A673 (cell line): ENCODE results near the gene CAPN10.

Experiments
- EZH2 ChIP-seq: fragments of 200-600 bp; sonication (generic); IDR thresholded peaks from 2 replicates; pipeline ENCODE4 v1.6.1; 2017; ENCODE audit warnings: borderline replicate concordance, low read depth, mild to moderate bottlenecking, mixed read lengths, antibody characterized with exemption, low read length; ENCODE audit not compliant: poor library complexity, severe bottlenecking
- TF ChIP-seq, protein P1 (sequence below): fragments of 300-800, 200-600 bp; sonication (generic); conservative IDR thresholded peaks from 2 replicates; pipeline ENCODE4 v1.5.1; 2017; ENCODE audit warnings: low read depth, mild to moderate bottlenecking, antibody characterized with exemption, low read length, moderate library complexity, mixed read lengths

DNA sequence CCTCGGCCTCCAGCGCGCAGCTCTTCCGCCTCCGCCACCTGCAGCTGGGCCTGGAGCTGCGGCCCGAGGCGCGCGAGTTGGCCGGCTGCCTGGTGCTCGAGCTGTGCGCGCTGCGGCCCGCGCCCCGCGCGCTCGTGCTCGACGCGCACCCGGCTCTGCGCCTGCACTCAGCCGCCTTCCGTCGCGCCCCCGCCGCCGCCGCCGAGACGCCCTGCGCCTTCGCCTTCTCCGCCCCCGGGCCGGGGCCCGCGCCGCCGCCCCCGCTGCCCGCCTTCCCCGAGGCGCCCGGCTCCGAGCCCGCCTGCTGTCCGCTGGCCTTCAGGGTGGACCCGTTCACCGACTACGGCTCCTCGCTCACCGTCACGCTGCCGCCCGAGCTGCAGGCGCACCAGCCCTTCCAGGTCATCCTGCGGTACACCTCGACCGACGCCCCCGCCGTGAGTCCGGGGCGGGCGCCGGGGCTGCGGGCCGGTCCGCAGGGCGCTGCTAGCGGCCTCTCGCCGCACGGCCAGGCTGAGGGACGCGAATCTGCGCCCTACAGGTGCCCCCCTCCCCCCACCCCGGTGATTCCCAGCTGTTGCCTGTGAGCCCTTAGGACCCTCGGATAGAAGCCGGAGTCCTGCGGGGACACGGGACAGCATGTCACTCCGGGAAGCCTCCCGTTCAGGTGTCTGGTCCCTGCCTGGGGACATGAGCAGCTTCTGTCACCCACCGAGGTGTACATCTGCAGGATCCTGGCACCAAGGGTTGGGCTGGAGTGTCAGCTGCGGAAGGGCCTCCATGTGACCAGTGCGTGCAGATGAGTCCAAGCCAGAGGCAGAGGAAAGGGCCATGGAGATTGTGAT is 17.6 kb upstream of the CAPN10 start:
- TF ChIP-seq, protein P1, sequence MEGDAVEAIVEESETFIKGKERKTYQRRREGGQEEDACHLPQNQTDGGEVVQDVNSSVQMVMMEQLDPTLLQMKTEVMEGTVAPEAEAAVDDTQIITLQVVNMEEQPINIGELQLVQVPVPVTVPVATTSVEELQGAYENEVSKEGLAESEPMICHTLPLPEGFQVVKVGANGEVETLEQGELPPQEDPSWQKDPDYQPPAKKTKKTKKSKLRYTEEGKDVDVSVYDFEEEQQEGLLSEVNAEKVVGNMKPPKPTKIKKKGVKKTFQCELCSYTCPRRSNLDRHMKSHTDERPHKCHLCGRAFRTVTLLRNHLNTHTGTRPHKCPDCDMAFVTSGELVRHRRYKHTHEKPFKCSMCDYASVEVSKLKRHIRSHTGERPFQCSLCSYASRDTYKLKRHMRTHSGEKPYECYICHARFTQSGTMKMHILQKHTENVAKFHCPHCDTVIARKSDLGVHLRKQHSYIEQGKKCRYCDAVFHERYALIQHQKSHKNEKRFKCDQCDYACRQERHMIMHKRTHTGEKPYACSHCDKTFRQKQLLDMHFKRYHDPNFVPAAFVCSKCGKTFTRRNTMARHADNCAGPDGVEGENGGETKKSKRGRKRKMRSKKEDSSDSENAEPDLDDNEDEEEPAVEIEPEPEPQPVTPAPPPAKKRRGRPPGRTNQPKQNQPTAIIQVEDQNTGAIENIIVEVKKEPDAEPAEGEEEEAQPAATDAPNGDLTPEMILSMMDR = no peak
- no peak for TF ChIP-seq EZH2
